B cell (primary cell): Measurements from ENCODE around the gene YOD1.

Experiments
- CTCF ChIP-seq: fragments of 200-600 bp; IDR thresholded peaks from one replicate; pipeline ENCODE4 v1.8.0; 2022; ENCODE audit warnings: antibody characterized with exemption, mild to moderate bottlenecking
- EZH2 ChIP-seq: IDR thresholded peaks from 2 replicates; pipeline ENCODE4 v1.6.1; 2012; ENCODE audit warnings: borderline replicate concordance, low read depth, mild to moderate bottlenecking, moderate library complexity, low read length; ENCODE audit not compliant: insufficient read depth, poor library complexity, severe bottlenecking

GRCh38 chr1:207009945-207010344 lies 41.1 kb downstream of the YOD1 start:
- no peak for TF ChIP-seq CTCF
- no peak for TF ChIP-seq EZH2
